Measurements from ENCODE around the gene MADCAM1. TPM values are rescaled to one million over a fixed set of nuclear protein-coding genes. Genes with fewer than 3 reads are reported as not detected.

Gene MADCAM1
- total and polyA plus RNA-seq, 2 donors, result 0.34 to 1.3 TPM

- Histone ChIP-seq H3K36me3 (ENCODE audit: insufficient read depth) (peaks cover 10% of the 10 kb centered on the region), H3K27ac (ENCODE audit: low read depth) (no peak within 1 kb of the TSS), H3K4me1 (ENCODE audit: insufficient read depth) (no peaks in the 10 kb centered on the region), H3K4me3 (ENCODE audit: low read depth, low read length) (peak within 1 kb of the TSS; percentile 1)
- WGBS, result 56% methylated on average over 31 of the region's 31 CpGs
- DNase-seq (ENCODE audit: extremely low spot score), result no peak
Observed at GRCh38 chr19:543910-544608, 47.8 kb downstream of the MADCAM1 start, which contains the start of gene GZMM. Gene GZMM, plus strand, starts transcription at chr19:544053. Its CDS starts 19 bp downstream, at chr19:544072.

- WGBS, result 89% methylated on average over 15 of the region's 15 CpGs
- Histone ChIP-seq H3K4me1 (ENCODE audit: insufficient read depth) (no peaks in the 10 kb centered on the region), H3K36me3 (ENCODE audit: insufficient read depth) (no peaks in the 10 kb centered on the region), H3K27ac (ENCODE audit: low read depth) (no peak overlapping the region), H3K4me3 (ENCODE audit: low read depth, low read length) (no peak overlapping the region)
- no peak for DNase-seq (ENCODE audit: extremely low spot score)
Observed at GRCh38 chr19:547117-547516, 50.8 kb downstream of the MADCAM1 start.

- WGBS, result 85% methylated on average over 26 of the region's 26 CpGs
Observed at GRCh38 chr19:547836-548720, 51.8 kb downstream of the MADCAM1 start.

GRCh38 chr19:548886-549830 is 52.9 kb downstream of the MADCAM1 start:
- H3K36me3 ChIP-seq (ENCODE audit: insufficient read depth), result no peaks in the 10 kb centered on the region
- 77% methylated on average over 52 of the region's 52 CpGs for WGBS
- no peaks in the 10 kb centered on the region for H3K4me1 ChIP-seq (ENCODE audit: insufficient read depth)
- no peak for DNase-seq (ENCODE audit: extremely low spot score)
- no peak overlapping the region for H3K4me3 ChIP-seq (ENCODE audit: low read depth, low read length)
- H3K27ac ChIP-seq (ENCODE audit: low read depth), result no peak overlapping the region

More at GRCh38 chr19:547836-548720, 51.8 kb downstream of the MADCAM1 start:
- no peak overlapping the region for H3K27ac ChIP-seq (ENCODE audit: low read depth)
- DNase-seq (ENCODE audit: extremely low spot score), result no peak
- no peaks in the 10 kb centered on the region for H3K4me1 ChIP-seq (ENCODE audit: insufficient read depth)
- no peaks in the 10 kb centered on the region for H3K36me3 ChIP-seq (ENCODE audit: insufficient read depth)
- H3K4me3 ChIP-seq (ENCODE audit: low read depth, low read length), result no peak overlapping the region

- H3K4me3 ChIP-seq (ENCODE audit: low read depth, low read length), result no peak overlapping the region
- no peaks in the 10 kb centered on the region for H3K36me3 ChIP-seq (ENCODE audit: insufficient read depth)
- no peaks in the 10 kb centered on the region for H3K4me1 ChIP-seq (ENCODE audit: insufficient read depth)
- DNase-seq (ENCODE audit: extremely low spot score), result no peak
- H3K27ac ChIP-seq (ENCODE audit: low read depth), result no peak overlapping the region
- WGBS, result 80% methylated on average over 20 of the region's 20 CpGs
Observed at GRCh38 chr19:554817-555216, 58.5 kb downstream of the MADCAM1 start.

Small RNAs within 50 kb of the gene (small RNA-seq; reads per million reads assigned to genes)
- gene RNA5SP462, result not detected

Other genes with a start within 250 kb of the MADCAM1 start
- gene PLPP2, start 205.1 kb upstream of the MADCAM1 start, total RNA-seq, result 7.8 TPM
- 17.5 TPM for gene PLPP2, start 205.1 kb upstream of the MADCAM1 start, polyA plus RNA-seq
- gene MIER2, start 151.7 kb upstream of the MADCAM1 start, total RNA-seq, result 16.0 TPM
- 30.4 TPM for gene MIER2, start 151.7 kb upstream of the MADCAM1 start, polyA plus RNA-seq
- gene C2CD4C, start 87.3 kb upstream of the MADCAM1 start, total RNA-seq, result 0.42 TPM
- gene C2CD4C, start 87.3 kb upstream of the MADCAM1 start, polyA plus RNA-seq, result 0.77 TPM
- gene SHC2, start 35.5 kb upstream of the MADCAM1 start, total RNA-seq, result 10.8 TPM
- gene SHC2, start 35.5 kb upstream of the MADCAM1 start, polyA plus RNA-seq, result 24.2 TPM
- 9.3 TPM for gene TPGS1, start 11.0 kb downstream of the MADCAM1 start, total RNA-seq
- 30.3 TPM for gene TPGS1, start 11.0 kb downstream of the MADCAM1 start, polyA plus RNA-seq
- 30.4 TPM for gene CDC34, start 35.3 kb downstream of the MADCAM1 start, total RNA-seq
- 89.8 TPM for gene CDC34, start 35.3 kb downstream of the MADCAM1 start, polyA plus RNA-seq
- gene GZMM, start 47.6 kb downstream of the MADCAM1 start, total RNA-seq, result 0.63 TPM
- 1.5 TPM for gene GZMM, start 47.6 kb downstream of the MADCAM1 start, polyA plus RNA-seq
- 89.9 TPM for gene BSG, start 76.1 kb downstream of the MADCAM1 start, total RNA-seq
- gene BSG, start 76.1 kb downstream of the MADCAM1 start, polyA plus RNA-seq, result 989 TPM
- 0.26 TPM for gene HCN2, start 93.4 kb downstream of the MADCAM1 start, total RNA-seq
- 0.43 TPM for gene HCN2, start 93.4 kb downstream of the MADCAM1 start, polyA plus RNA-seq
- 10.3 TPM for gene POLRMT, start 137.1 kb downstream of the MADCAM1 start, total RNA-seq
- 44.6 TPM for gene POLRMT, start 137.1 kb downstream of the MADCAM1 start, polyA plus RNA-seq
- not detected for gene FGF22, start 143.4 kb downstream of the MADCAM1 start, total RNA-seq
- 1.6 TPM for gene FGF22, start 143.4 kb downstream of the MADCAM1 start, polyA plus RNA-seq
- 8.6 TPM for gene RNF126, start 166.7 kb downstream of the MADCAM1 start, total RNA-seq
- gene RNF126, start 166.7 kb downstream of the MADCAM1 start, polyA plus RNA-seq, result 41.8 TPM
- 23.3 TPM for gene FSTL3, start 179.9 kb downstream of the MADCAM1 start, total RNA-seq
- gene FSTL3, start 179.9 kb downstream of the MADCAM1 start, polyA plus RNA-seq, result 86.9 TPM
- not detected for gene PRSS57, start 199.0 kb downstream of the MADCAM1 start, total RNA-seq
- not detected for gene PRSS57, start 199.0 kb downstream of the MADCAM1 start, polyA plus RNA-seq
- gene PALM, start 212.4 kb downstream of the MADCAM1 start, total RNA-seq, result 23.6 TPM
- gene PALM, start 212.4 kb downstream of the MADCAM1 start, polyA plus RNA-seq, result 69.3 TPM